B cell (primary cell): ENCODE results near the gene CPED1. TPM values are rescaled to one million over a fixed set of nuclear protein-coding genes. Genes with fewer than 3 reads are reported as not detected.

Experiments
- ATAC-seq: fragments of 200-7000 bp; cut with Tn5 transposase; one replicate; pipeline ENCODE4 v1.10.0; 2021; ENCODE audit warnings: low read depth, mild to moderate bottlenecking, moderate number of reproducible peaks, moderate library complexity
- CTCF ChIA-PET: fragments of 350-600 bp; sonication (Branson Sonifier 250); formaldehyde crosslinking; loops from one replicate; lab custom pipeline; 2021; ENCODE audit warnings: antibody characterized with exemption, inconsistent platforms; lab: Charles Lee
- POLR2A ChIA-PET: fragments of 350-600 bp; sonication (Branson Sonifier 250); formaldehyde crosslinking; loops from one replicate; lab custom pipeline; 2021; ENCODE audit warnings: antibody characterized with exemption; lab: Charles Lee
- DNase-seq: peaks from one replicate; pipeline ENCODE4 v3.0.0; 2013
- H2AFZ ChIP-seq: 2 replicates; pipeline ENCODE4 v1.6.1; 2012; ENCODE audit warnings: mild to moderate bottlenecking, low read depth, low read length; ENCODE audit not compliant: insufficient read depth, poor library complexity, severe bottlenecking
- H3K27ac ChIP-seq, 2 donors: 1 replicate in 1 of 2; 2 replicates in 1 of 2; pipeline ENCODE4 v1.5.1; 2012 to 2013; ENCODE audit warnings: low read length in 2 of 2, mild to moderate bottlenecking in 2 of 2, moderate library complexity in 1 of 2
- H3K27me3 ChIP-seq, 4 experiments: fragments of 200-600 bp in 1 of 4; sonication (generic) in 1 of 4; replicated peaks in 1 of 4; 1 replicate in 2 of 4; 2 replicates in 2 of 4; pipeline versions ENCODE4 v1.6.1 to v1.7.0; 2013 to 2016; ENCODE audit warnings: low read length in 3 of 4, mild to moderate bottlenecking in 2 of 4, mixed read lengths in 1 of 4, moderate library complexity in 1 of 4; ENCODE audit not compliant: insufficient read depth in 4 of 4, control insufficient read depth in 3 of 4; ENCODE audit errors: control extremely low read depth in 1 of 4
- H3K36me3 ChIP-seq, 2 experiments: replicated peaks in 1 of 2; 1 replicate in 1 of 2; 2 replicates in 1 of 2; pipeline versions ENCODE4 v1.6.1 to v1.7.1; 2013; ENCODE audit warnings: low read length in 1 of 2; ENCODE audit not compliant: insufficient read depth in 2 of 2, control insufficient read depth in 1 of 2; ENCODE audit errors: control extremely low read depth in 1 of 2, extremely low read depth in 1 of 2
- H3K4me1 ChIP-seq, 2 donors: fragments of 200-600 bp in 1 of 2; sonication (generic) in 1 of 2; 1 replicate in 1 of 2; 2 replicates in 1 of 2; pipeline versions ENCODE4 v1.5.1 to v1.6.1; 2013 to 2017; ENCODE audit warnings: low read length in 2 of 2; ENCODE audit not compliant: control insufficient read depth in 2 of 2, insufficient read depth in 2 of 2
- H3K4me2 ChIP-seq: replicated peaks from 2 replicates; pipeline ENCODE3; 2012; ENCODE audit warnings: mild to moderate bottlenecking, low read depth, low read length; ENCODE audit not compliant: poor library complexity, severe bottlenecking
- H3K4me3 ChIP-seq, 5 experiments: fragments of 200-600 bp in 1 of 5; sonication (generic) in 1 of 5; 1 replicate in 3 of 5; 2 replicates in 2 of 5; pipeline versions ENCODE4 v1.5.1 to v1.7.0; 2011 to 2016; ENCODE audit warnings: low read length in 4 of 5, mild to moderate bottlenecking in 4 of 5, low read depth in 2 of 5, control low read depth in 1 of 5, moderate library complexity in 1 of 5; ENCODE audit not compliant: insufficient read depth in 1 of 5; ENCODE audit errors: control extremely low read depth in 1 of 5, extremely low read depth in 1 of 5
- H3K79me2 ChIP-seq: fragments of 200-600 bp; sonication (generic); one replicate; pipeline ENCODE4 v1.6.0; 2016; ENCODE audit warnings: low read length; ENCODE audit not compliant: control insufficient read depth, insufficient read depth
- H3K9ac ChIP-seq: fragments of 200-600 bp; sonication (generic); 2 replicates; pipeline ENCODE4 v1.6.1; 2017; ENCODE audit warnings: mild to moderate bottlenecking, low read length, moderate library complexity
- H3K9me3 ChIP-seq, 3 donors: one replicate each; pipeline versions ENCODE4 v1.6.1 to v1.7.1; 2013; ENCODE audit warnings: low read length in 2 of 3; ENCODE audit not compliant: control insufficient read depth in 2 of 3, insufficient read depth in 1 of 3; ENCODE audit errors: control extremely low read depth in 1 of 3
- H4K20me1 ChIP-seq: 2 replicates; pipeline ENCODE4 v1.6.0; 2012; ENCODE audit warnings: mild to moderate bottlenecking, low read length; ENCODE audit not compliant: insufficient read depth, control insufficient read depth, poor library complexity, severe bottlenecking
- H3K27ac Mint-ChIP-seq: one replicate; pipeline ENCODE4 v1.8.0; 2021; ENCODE audit warnings: mixed read lengths
- H3K27me3 Mint-ChIP-seq: one replicate; pipeline ENCODE4 v1.8.0; 2021; ENCODE audit warnings: mixed read lengths
- H3K4me1 Mint-ChIP-seq: one replicate; pipeline ENCODE4 v1.8.0; 2021; ENCODE audit warnings: mixed read lengths
- H3K4me3 Mint-ChIP-seq: one replicate; pipeline ENCODE4 v1.8.0; 2021; ENCODE audit warnings: mixed read lengths
- H3K9me3 Mint-ChIP-seq: one replicate; pipeline ENCODE4 v1.8.0; 2022; ENCODE audit warnings: mixed read lengths; ENCODE audit not compliant: insufficient read depth
- EZH2 ChIP-seq: IDR thresholded peaks from 2 replicates; pipeline ENCODE4 v1.6.1; 2012; ENCODE audit warnings: borderline replicate concordance, low read depth, mild to moderate bottlenecking, moderate library complexity, low read length; ENCODE audit not compliant: insufficient read depth, poor library complexity, severe bottlenecking
- WGBS: methylation state at CpG from one replicate; pipeline ENCODE4 v1.1.5; 2013; ENCODE audit warnings: missing lambda C conversion rate; ENCODE audit not compliant: insufficient coverage; 5-methylcytosine and 5-hydroxymethylcytosine counted together
- intact Hi-C: fragments of 100-400 bp; cut with micrococcal nuclease; formaldehyde crosslinking; loops from one replicate; pipeline ENCODE4 v1.10.0; 2022
- polyA plus RNA-seq: library from polyadenylated mRNA; depleted of rRNA; stranded (reverse); fragments of >200 nt; gene quantifications from 2 replicates; pipeline ENCODE4 v1.2.3, GENCODE V29; 2012
- total RNA-seq, 2 donors: library from RNA; stranded (reverse); fragments of 120-200 nt in 1 of 2; gene quantifications; 1 replicate in 1 of 2; 2 replicates in 1 of 2; pipeline versions ENCODE4 v1.2.3 to v1.2.4, GENCODE V29; 2013 to 2022
- TF ChIP-seq, protein P1 (sequence below): fragments of 200-600 bp; IDR thresholded peaks from one replicate; pipeline ENCODE4 v1.8.0; 2022; ENCODE audit warnings: antibody characterized with exemption, mild to moderate bottlenecking

CPED1 gene
- total and polyA plus RNA-seq, 2 donors (not counting 1 experiment from before 2014, with no cell fraction given), result 0.44 to 3.8 TPM

DNA sequence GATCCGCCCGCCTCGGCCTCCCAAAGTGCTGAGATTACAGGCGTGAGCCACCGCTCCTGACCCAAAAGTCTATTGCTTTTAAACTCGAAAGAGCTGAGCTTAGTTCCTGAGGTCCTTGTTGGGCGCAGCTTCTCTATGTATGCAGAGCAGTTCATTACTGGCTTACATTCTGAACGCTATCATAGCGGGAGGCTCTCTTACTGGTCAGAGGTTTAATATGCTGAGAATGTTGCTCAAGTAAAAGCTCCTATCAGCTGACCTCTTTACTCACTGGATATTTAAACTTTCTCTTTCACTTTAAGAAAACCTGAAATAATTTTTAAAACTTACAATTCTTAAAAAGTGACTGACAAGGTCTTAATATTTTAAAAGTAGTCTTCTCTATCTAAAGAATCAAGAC is 179.5 kb downstream of the CPED1 start:
- H3K27me3 ChIP-seq, result no peaks in the 10 kb centered on the region
- WGBS, result 100% methylated on average over 7 of the region's 9 CpGs
- no peaks in the 10 kb centered on the region for H3K79me2 ChIP-seq
- no peaks in the 10 kb centered on the region for H3K27me3 Mint-ChIP-seq
- H3K4me2 ChIP-seq, result no peak overlapping the region
- peaks cover 27 to 38% of the 10 kb centered on the region in 2 donors for H3K4me1 ChIP-seq
- intact Hi-C loops, result no loop called here
- no peaks in the 10 kb centered on the region for H3K9me3 Mint-ChIP-seq
- POLR2A ChIA-PET, result no interaction called here
- H3K9ac ChIP-seq, result no peak overlapping the region
- ATAC-seq (no peak), DNase-seq (no peak)
- H3K4me3 ChIP-seq, result no peak overlapping the region
- CTCF ChIA-PET, result no interaction called here
- H2AFZ ChIP-seq, result no peak overlapping the region
- no peak overlapping the region for H3K4me3 Mint-ChIP-seq
- H3K27ac Mint-ChIP-seq, result no peak overlapping the region
- H3K36me3 ChIP-seq, result no peaks in the 10 kb centered on the region
- peaks cover 48% of the 10 kb centered on the region for H3K4me1 Mint-ChIP-seq
- no peak overlapping the region for H3K27ac ChIP-seq
- peaks cover 0 to 6% (median 0%) of the 10 kb centered on the region in 3 donors for H3K9me3 ChIP-seq
- H4K20me1 ChIP-seq, result no peaks in the 10 kb centered on the region
- TF ChIP-seq EZH2, result no peak
- TF ChIP-seq, protein P1, sequence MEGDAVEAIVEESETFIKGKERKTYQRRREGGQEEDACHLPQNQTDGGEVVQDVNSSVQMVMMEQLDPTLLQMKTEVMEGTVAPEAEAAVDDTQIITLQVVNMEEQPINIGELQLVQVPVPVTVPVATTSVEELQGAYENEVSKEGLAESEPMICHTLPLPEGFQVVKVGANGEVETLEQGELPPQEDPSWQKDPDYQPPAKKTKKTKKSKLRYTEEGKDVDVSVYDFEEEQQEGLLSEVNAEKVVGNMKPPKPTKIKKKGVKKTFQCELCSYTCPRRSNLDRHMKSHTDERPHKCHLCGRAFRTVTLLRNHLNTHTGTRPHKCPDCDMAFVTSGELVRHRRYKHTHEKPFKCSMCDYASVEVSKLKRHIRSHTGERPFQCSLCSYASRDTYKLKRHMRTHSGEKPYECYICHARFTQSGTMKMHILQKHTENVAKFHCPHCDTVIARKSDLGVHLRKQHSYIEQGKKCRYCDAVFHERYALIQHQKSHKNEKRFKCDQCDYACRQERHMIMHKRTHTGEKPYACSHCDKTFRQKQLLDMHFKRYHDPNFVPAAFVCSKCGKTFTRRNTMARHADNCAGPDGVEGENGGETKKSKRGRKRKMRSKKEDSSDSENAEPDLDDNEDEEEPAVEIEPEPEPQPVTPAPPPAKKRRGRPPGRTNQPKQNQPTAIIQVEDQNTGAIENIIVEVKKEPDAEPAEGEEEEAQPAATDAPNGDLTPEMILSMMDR, result no peak

DNA sequence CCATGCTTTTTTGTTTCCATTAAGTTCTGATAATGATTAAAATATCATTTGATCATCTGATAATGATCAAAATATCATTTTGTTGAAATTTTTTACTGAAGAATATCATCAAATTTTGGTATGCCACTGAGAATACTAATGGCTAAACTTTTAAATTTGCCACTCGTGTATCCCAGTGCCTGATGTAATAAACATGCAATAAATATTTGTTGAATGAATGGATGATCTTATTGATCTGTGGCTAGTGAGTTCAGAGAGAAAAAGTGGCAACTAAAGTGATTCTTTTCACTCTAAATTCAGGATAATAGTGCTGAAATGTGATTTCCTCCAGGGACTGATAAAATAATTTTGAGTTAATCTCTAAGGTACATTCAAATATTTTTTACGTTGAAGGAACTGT is 181.0 kb downstream of the CPED1 start:
- intact Hi-C loops, result no loop called here
- H3K4me3 ChIP-seq, result no peak overlapping the region
- peaks cover 12 to 24% of the 10 kb centered on the region in 2 donors for H3K4me1 ChIP-seq
- no peak overlapping the region for H3K4me3 Mint-ChIP-seq
- peaks cover 0 to 6% (median 0%) of the 10 kb centered on the region in 3 donors for H3K9me3 ChIP-seq
- H3K27ac Mint-ChIP-seq, result no peak overlapping the region
- H3K27ac ChIP-seq, result no peak overlapping the region
- no peak for DNase-seq
- H3K79me2 ChIP-seq, result no peaks in the 10 kb centered on the region
- ChIA-PET CTCF (interaction anchor here (0.9 to 1.0 kb wide), 2 partner anchors 61 to 161 kb away, joined by 3 read pairs; no protein-coding TSS in a partner anchor), POLR2A (no interaction called here)
- H4K20me1 ChIP-seq, result no peaks in the 10 kb centered on the region
- no peaks in the 10 kb centered on the region for H3K36me3 ChIP-seq
- TF ChIP-seq EZH2, result no peak
- ATAC-seq, result no peak
- peaks cover 45% of the 10 kb centered on the region for H3K4me1 Mint-ChIP-seq
- 100% methylated on average over 1 of the region's 2 CpGs for WGBS
- H3K9me3 Mint-ChIP-seq, result peaks cover 2% of the 10 kb centered on the region
- no peaks in the 10 kb centered on the region for H3K27me3 Mint-ChIP-seq
- no peak overlapping the region for H2AFZ ChIP-seq
- H3K27me3 ChIP-seq, result no peaks in the 10 kb centered on the region
- no peak overlapping the region for H3K9ac ChIP-seq
- no peak overlapping the region for H3K4me2 ChIP-seq
